Measurements from ENCODE around the gene TAF6L.

DNA sequence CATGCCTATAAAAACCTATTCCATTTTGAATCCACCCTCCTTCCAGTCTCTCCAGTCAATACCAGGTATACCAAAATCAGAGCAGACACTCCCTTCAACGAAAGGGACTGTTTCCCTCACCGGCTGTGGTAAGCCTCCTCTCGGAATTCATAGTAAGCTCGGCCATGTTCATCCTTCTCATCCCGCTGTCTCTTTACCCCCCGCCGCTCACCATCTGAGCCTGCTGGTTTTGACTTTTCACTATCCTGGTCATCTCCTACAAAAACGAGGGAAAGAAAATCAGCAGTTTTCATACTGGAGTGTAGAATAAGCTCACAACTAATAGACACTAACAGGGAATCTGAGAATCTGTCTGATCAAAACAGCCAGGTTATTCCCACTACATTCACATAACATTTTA, 47.0 kb upstream of the TAF6L start:
- TF ChIP-seq, protein P1, sequence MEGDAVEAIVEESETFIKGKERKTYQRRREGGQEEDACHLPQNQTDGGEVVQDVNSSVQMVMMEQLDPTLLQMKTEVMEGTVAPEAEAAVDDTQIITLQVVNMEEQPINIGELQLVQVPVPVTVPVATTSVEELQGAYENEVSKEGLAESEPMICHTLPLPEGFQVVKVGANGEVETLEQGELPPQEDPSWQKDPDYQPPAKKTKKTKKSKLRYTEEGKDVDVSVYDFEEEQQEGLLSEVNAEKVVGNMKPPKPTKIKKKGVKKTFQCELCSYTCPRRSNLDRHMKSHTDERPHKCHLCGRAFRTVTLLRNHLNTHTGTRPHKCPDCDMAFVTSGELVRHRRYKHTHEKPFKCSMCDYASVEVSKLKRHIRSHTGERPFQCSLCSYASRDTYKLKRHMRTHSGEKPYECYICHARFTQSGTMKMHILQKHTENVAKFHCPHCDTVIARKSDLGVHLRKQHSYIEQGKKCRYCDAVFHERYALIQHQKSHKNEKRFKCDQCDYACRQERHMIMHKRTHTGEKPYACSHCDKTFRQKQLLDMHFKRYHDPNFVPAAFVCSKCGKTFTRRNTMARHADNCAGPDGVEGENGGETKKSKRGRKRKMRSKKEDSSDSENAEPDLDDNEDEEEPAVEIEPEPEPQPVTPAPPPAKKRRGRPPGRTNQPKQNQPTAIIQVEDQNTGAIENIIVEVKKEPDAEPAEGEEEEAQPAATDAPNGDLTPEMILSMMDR (IDR thresholded peaks at IDR 0.05): no peak
- TF ChIP-seq EZH2 (IDR thresholded peaks at IDR 0.05; ENCODE audit: borderline replicate concordance, insufficient read depth, low read depth, low read length, poor library complexity, severe bottlenecking): no peak

Measured in B cell (primary cell).